Prostate gland (tissue), 2 donors: Measurements from ENCODE around the gene MRPL51. TPM values are rescaled to one million over a fixed set of nuclear protein-coding genes. Genes with fewer than 3 reads are reported as not detected.

Experiments
- DNase-seq: peaks from one replicate; pipeline ENCODE4 v3.0.0-alpha.2; 2019; ENCODE audit warnings: low spot score
- H3K27ac ChIP-seq, 2 donors: fragments of 200-600 bp; sonication (generic); 2 replicates each; pipeline ENCODE4 v1.5.1; 2017 to 2019
- H3K27me3 ChIP-seq: fragments of 200-600 bp; sonication (generic); replicated peaks from 2 replicates; pipeline ENCODE4 v1.5.1; 2019; ENCODE audit not compliant: insufficient read depth
- H3K36me3 ChIP-seq, 2 donors: fragments of 200-600 bp; sonication (generic); 1 replicate in 1 of 2; 2 replicates in 1 of 2; pipeline versions ENCODE4 v1.5.1 to v1.8.1; 2017 to 2019
- H3K4me1 ChIP-seq: fragments of 200-600 bp; sonication (generic); replicated peaks from 2 replicates; pipeline ENCODE4 v1.5.1; 2019
- H3K4me3 ChIP-seq, 2 donors: fragments of 200-600 bp; sonication (generic); 2 replicates each; pipeline ENCODE4 v1.5.1; 2017 to 2019
- H3K9me3 ChIP-seq: fragments of 200-600 bp; sonication (generic); 2 replicates; pipeline ENCODE4 v1.5.1; 2017
- POLR2A ChIP-seq: fragments of 450-650 bp; IDR thresholded peaks from one replicate; pipeline ENCODE4 v1.6.1; 2016; ENCODE audit warnings: antibody characterized with exemption, mild to moderate bottlenecking
- POLR2AphosphoS5 ChIP-seq: sonication (generic); formaldehyde crosslinking; IDR thresholded peaks from one replicate; pipeline ENCODE4 v1.6.1; 2017; ENCODE audit warnings: antibody characterized with exemption
- WGBS: methylation state at CpG from one replicate; pipeline ENCODE4 v1.1.5; 2018; 5-methylcytosine and 5-hydroxymethylcytosine counted together
- intact Hi-C: fragments of 100-400 bp; cut with DNase I; formaldehyde crosslinking; loops from one replicate; pipeline ENCODE4 v1.14.2; 2022
- total RNA-seq, 2 donors: library from RNA; depleted of rRNA; stranded (reverse); fragments of >200 nt; gene quantifications; one replicate each; pipeline ENCODE4 v1.1.0, GENCODE V29; 2016
- TF ChIP-seq, protein P1 (sequence below), 4 experiments: fragments of 200-600 bp in 2 of 4; fragments of 450-650 bp in 2 of 4; sonication (generic) in 2 of 4; IDR thresholded peaks; 1 replicate in 3 of 4; 2 replicates in 1 of 4; pipeline ENCODE4 v1.5.1; 2016 to 2019; ENCODE audit warnings: antibody characterized with exemption in 4 of 4, mild to moderate bottlenecking in 2 of 4, moderate library complexity in 2 of 4

MRPL51 gene
- total RNA-seq, 2 donors from 2014 or later, result 70.3 to 80.2 TPM

DNA sequence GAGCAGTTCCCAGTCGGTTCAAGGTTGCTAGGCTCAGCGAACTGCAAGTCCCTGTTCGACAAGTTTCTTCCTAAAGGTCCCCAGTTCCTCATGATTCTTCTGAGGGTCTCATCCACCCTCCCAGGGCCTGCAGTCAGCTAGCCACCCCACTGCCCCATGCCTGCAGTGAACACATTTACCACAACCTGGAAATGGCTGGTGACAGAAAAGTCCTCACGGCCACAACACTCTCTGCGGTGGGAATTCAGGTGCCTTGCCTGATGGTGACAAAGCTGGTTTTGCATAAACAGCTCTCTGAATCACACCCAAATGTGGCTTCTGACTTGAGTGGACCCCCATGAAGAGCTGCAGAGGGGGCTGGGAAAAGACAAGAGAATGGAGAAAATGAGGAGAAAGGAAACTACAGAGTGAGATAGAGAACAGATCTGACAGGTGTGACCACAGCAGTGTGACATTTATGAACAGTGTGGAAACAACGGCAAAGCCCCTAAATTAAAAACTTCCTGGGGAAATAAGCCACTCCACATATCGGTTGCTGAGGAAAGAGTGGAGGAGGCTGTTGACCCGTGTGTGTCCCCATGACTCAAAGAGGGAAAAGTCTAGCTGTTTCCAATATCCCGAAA, 49.6 kb downstream of the MRPL51 start:
- intact Hi-C loops, result no loop called here
- 61% methylated on average over 8 of the region's 9 CpGs for WGBS
- H3K4me3 ChIP-seq, result no peak overlapping the region
- TF ChIP-seq POLR2A, result no peak
- TF ChIP-seq, protein P1, sequence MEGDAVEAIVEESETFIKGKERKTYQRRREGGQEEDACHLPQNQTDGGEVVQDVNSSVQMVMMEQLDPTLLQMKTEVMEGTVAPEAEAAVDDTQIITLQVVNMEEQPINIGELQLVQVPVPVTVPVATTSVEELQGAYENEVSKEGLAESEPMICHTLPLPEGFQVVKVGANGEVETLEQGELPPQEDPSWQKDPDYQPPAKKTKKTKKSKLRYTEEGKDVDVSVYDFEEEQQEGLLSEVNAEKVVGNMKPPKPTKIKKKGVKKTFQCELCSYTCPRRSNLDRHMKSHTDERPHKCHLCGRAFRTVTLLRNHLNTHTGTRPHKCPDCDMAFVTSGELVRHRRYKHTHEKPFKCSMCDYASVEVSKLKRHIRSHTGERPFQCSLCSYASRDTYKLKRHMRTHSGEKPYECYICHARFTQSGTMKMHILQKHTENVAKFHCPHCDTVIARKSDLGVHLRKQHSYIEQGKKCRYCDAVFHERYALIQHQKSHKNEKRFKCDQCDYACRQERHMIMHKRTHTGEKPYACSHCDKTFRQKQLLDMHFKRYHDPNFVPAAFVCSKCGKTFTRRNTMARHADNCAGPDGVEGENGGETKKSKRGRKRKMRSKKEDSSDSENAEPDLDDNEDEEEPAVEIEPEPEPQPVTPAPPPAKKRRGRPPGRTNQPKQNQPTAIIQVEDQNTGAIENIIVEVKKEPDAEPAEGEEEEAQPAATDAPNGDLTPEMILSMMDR (IDR thresholded peaks at IDR 0.05), result no peak
- TF ChIP-seq POLR2AphosphoS5, result no peak
- no peaks in the 10 kb centered on the region for H3K9me3 ChIP-seq
- DNase-seq, result no peak
- no peaks in the 10 kb centered on the region for H3K27me3 ChIP-seq
- no peaks in the 10 kb centered on the region for H3K4me1 ChIP-seq
- H3K36me3 ChIP-seq, result no peaks in the 10 kb centered on the region
- H3K27ac ChIP-seq, result no peak overlapping the region

DNA sequence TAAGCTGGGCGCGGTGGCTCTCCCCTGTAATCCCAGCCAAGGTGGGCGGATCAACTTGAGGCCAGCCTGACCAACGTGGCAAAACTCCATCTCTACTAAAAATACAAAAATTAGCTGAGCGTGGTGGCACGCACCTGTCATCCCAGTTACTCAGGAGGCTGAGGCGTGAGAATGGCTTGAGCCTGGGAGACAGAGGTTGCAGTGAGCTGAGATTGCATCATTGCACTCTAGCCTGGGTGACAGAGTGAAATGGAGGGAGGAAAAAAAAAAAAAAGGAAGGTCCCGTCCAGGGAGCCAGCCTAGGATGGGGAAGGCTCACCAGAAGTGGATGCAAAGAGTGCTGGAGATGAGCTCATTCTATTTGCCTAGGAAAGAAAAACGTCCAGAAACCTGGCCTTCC, 50.2 kb downstream of the MRPL51 start:
- WGBS, result 79% methylated on average over 9 of the region's 9 CpGs
- H3K4me1 ChIP-seq, result no peaks in the 10 kb centered on the region
- DNase-seq, result no peak
- H3K4me3 ChIP-seq, result no peak overlapping the region
- no peak for TF ChIP-seq POLR2AphosphoS5
- no peak for TF ChIP-seq POLR2A
- TF ChIP-seq, protein P1 (IDR thresholded peaks at IDR 0.05), result no peak
- H3K27ac ChIP-seq, result no peak overlapping the region
- H3K27me3 ChIP-seq, result no peaks in the 10 kb centered on the region
- no peaks in the 10 kb centered on the region for H3K36me3 ChIP-seq
- intact Hi-C loops, result no loop called here
- no peaks in the 10 kb centered on the region for H3K9me3 ChIP-seq

Other genes with a start within 250 kb of the MRPL51 start
- gene PLEKHG6, start 182.6 kb downstream of the MRPL51 start, total RNA-seq, result 1 to 10 TPM; 4.6 to 6.2 TPM
- 100 to 1,000 TPM in 1 of 2 donors, 10 to 100 TPM in 1; 91.1 to 168 TPM for gene TNFRSF1A, start 151.2 kb downstream of the MRPL51 start, total RNA-seq
- 100 to 1,000 TPM; 128 to 211 TPM for gene SCNN1A, start 117.7 kb downstream of the MRPL51 start, total RNA-seq
- 100 to 1,000 TPM; 186 to 264 TPM for gene LTBR, start 109.1 kb downstream of the MRPL51 start, total RNA-seq
- gene CD27, start 48.3 kb downstream of the MRPL51 start, total RNA-seq, result 1 to 10 TPM; 1.5 to 2.5 TPM
- 10 to 100 TPM; 31.6 to 39.9 TPM for gene TAPBPL, start 41.2 kb downstream of the MRPL51 start, total RNA-seq
- gene VAMP1, start 22.6 kb downstream of the MRPL51 start, total RNA-seq, result 1 to 10 TPM; 6.3 to 8.5 TPM
- 10 to 100 TPM; 86.7 to 99.0 TPM for gene NCAPD2, start 840 bp upstream of the MRPL51 start, total RNA-seq
- gene GAPDH, start 41.3 kb upstream of the MRPL51 start, total RNA-seq, result 1,000 to 10,000 TPM; 1,469 to 2,105 TPM
- gene IFFO1, start 62.8 kb upstream of the MRPL51 start, total RNA-seq, result 10 to 100 TPM in 1 of 2 donors, 1 to 10 TPM in 1; 4.8 to 22.9 TPM
- gene NOP2, start 75.0 kb upstream of the MRPL51 start, total RNA-seq, result 10 to 100 TPM; 14.5 to 42.9 TPM
- 100 to 1,000 TPM; 124 to 240 TPM for gene CHD4, start 114.1 kb upstream of the MRPL51 start, total RNA-seq
- gene LPAR5, start 142.7 kb upstream of the MRPL51 start, total RNA-seq, result 1 to 10 TPM in 1 of 2 donors, under 1 TPM in 1; 0.59 to 1.9 TPM
- 10 to 100 TPM in 1 of 2 donors, 1 to 10 TPM in 1; 2.3 to 49.6 TPM for gene ACRBP, start 154.2 kb upstream of the MRPL51 start, total RNA-seq
- 10 to 100 TPM; 75.5 to 78.9 TPM for gene ING4, start 169.9 kb upstream of the MRPL51 start, total RNA-seq
- 10 to 100 TPM; 42.9 to 68.6 TPM for gene ZNF384, start 196.1 kb upstream of the MRPL51 start, total RNA-seq
- gene PIANP, start 207.6 kb upstream of the MRPL51 start, total RNA-seq, result 1 to 10 TPM in 1 of 2 donors, not detected in 1; 3.1 TPM
- 10 to 100 TPM; 92.0 to 92.6 TPM for gene COPS7A, start 230.8 kb upstream of the MRPL51 start, total RNA-seq